ENCODE measurements around the gene STK32B.

Gene STK32B

DNA sequence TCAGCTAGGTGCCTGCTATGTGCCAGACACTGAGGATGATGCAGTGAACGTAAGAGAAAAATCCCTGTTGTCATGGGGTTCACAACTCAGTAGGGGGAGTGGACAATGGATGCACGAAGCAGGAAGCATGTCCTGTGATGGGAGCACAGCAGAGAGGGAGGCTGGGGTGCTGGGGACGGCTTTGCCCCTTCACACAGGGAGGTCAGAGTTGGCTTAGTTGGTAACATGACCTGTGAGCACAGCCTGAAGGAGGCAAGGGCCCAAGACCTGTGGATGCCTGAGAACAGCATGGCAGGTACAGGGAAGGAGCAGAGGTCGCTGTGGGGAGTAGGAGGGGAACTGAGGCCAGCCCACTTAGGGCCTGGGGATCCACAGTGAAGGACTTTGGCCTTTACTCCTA lies 109.4 kb downstream of the STK32B start:
- no peak overlapping the region for H3K4me3 ChIP-seq (ENCODE audit: low read depth in 1 of 2, low read length in 1 of 2)
- no peaks in the 10 kb centered on the region for H3K36me3 ChIP-seq
- no peaks in the 10 kb centered on the region for H3K27me3 ChIP-seq
- TF ChIP-seq, protein P1, sequence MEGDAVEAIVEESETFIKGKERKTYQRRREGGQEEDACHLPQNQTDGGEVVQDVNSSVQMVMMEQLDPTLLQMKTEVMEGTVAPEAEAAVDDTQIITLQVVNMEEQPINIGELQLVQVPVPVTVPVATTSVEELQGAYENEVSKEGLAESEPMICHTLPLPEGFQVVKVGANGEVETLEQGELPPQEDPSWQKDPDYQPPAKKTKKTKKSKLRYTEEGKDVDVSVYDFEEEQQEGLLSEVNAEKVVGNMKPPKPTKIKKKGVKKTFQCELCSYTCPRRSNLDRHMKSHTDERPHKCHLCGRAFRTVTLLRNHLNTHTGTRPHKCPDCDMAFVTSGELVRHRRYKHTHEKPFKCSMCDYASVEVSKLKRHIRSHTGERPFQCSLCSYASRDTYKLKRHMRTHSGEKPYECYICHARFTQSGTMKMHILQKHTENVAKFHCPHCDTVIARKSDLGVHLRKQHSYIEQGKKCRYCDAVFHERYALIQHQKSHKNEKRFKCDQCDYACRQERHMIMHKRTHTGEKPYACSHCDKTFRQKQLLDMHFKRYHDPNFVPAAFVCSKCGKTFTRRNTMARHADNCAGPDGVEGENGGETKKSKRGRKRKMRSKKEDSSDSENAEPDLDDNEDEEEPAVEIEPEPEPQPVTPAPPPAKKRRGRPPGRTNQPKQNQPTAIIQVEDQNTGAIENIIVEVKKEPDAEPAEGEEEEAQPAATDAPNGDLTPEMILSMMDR (IDR thresholded peaks at IDR 0.05), result no peak
- H3K9me3 ChIP-seq, result no peaks in the 10 kb centered on the region
- no peaks in the 10 kb centered on the region for H3K4me1 ChIP-seq (ENCODE audit: control insufficient read depth in 1 of 2, insufficient read depth in 1 of 2, low read depth in 1 of 2, low read length in 1 of 2)
- no peak overlapping the region for H3K27ac ChIP-seq

DNA sequence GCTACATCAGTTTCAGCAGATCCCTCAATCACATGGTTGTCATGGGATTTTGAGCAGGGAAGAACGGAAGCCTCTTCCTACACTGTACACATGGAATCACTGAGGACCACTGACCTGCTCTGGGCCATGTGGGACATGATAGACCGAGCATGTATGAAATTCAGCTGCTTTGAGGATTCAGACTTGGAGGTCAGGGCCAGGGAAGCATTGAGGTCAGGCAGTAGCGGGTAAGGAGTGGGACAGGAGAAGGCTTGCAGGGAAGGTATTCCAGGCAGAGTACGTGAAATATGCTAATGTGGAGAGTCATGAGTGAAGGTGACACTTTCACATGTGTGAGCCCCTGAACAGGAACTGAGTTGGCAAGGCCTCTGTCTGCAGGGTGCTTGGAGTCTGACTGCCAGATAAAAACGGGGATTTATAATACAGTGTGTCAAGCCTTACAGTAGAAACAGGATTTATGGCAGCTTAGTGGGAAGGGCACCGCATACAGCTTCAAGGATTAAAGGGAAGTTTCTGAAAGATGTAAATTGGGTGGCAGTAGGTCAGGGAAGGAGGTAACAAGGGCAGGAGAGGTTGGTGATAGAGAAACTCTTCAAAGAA lies 111.7 kb downstream of the STK32B start:
- Histone ChIP-seq H3K4me1 (ENCODE audit: control insufficient read depth in 1 of 2, insufficient read depth in 1 of 2, low read depth in 1 of 2, low read length in 1 of 2) (no peaks in the 10 kb centered on the region), H3K27ac (no peak overlapping the region), H3K27me3 (no peaks in the 10 kb centered on the region), H3K9me3 (no peaks in the 10 kb centered on the region), H3K4me3 (ENCODE audit: low read depth in 1 of 2, low read length in 1 of 2) (no peak overlapping the region), H3K36me3 (no peaks in the 10 kb centered on the region)
- TF ChIP-seq, protein P1 (IDR thresholded peaks at IDR 0.05), result no peak

DNA sequence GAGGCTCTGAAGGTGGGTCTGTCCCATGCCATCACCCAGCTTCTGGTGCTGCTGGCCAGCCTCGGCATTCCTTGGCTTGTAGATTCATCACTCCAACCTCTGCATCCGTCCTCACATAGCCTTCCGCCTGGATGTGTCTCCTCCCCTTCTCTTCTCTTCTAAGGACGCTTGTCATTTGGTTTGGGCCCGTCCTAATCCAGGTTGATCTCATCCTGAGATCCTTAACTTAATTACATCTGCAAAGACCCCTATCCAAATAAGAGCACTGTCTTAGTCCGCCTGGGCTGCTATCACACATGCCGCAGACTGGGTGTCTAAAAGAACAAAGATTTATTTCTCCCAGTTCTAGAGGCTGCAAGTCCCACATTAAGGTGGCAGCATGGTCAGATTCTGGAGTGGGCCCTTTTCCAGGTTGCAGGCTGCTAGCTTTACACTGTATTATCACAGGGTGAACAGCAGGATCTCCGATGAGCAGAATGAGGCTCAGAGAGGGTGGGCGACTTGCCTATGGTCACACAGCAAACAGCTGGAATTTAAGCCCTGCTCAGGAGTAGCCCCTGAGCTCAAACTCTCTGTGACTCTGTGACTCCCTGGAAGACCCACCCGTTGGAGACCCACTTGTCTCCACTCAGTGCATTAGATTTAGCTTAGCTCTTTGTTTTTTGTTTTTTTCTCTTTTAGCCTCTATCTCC lies 113.1 kb downstream of the STK32B start:
- Histone ChIP-seq H3K36me3 (no peaks in the 10 kb centered on the region), H3K4me1 (ENCODE audit: control insufficient read depth in 1 of 2, insufficient read depth in 1 of 2, low read depth in 1 of 2, low read length in 1 of 2) (no peaks in the 10 kb centered on the region)
- TF ChIP-seq, protein P1 (IDR thresholded peaks at IDR 0.05), result no peak

DNA sequence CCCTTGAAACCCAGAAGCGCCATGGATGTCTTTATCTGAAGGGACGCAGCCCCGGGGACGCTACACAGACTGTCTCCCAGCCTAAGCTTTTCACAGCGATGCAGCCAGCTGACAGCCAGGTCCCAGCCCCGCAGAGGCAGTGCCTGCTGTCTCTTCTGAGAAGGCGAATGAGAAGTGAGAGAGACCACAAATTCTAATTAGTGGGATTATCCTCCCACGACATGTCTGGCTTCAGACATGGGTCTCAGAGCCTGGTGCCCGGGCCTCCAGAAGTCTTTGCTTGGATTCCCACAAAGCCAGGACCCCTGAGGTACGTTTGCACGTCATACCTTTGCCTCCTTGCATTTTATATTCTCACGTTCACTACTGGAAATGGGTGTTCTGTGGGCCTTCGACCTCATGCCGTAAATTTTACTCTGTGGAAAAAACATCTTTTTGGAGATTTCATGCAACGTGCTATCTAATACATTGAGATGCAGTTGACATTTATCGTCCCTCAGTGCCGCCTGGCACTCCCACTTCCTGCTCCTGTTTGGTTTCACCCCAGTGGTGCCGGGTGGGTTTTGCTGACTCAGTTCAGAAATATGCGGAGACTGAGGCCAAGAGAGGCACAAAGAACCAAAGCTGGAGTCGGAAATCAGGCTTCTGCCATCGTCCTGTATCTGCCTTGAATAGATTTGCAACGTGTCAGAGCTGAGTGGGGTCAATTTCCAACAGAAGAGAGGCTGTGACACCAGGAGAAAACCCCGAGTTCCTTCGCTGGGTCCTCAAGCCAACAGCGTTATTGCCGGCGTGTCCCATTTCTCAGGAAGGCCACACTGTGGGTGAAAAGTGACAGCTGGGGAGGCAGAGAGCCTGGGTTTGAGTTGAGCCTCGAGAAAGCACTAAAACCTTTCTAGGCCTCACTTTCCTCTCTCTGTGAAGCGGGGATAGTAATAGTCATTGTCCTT lies 114.4 kb downstream of the STK32B start:
- no peaks in the 10 kb centered on the region for H3K4me1 ChIP-seq (ENCODE audit: control insufficient read depth in 1 of 2, insufficient read depth in 1 of 2, low read depth in 1 of 2, low read length in 1 of 2)

More for the DNA sequence above, 113.1 kb downstream of the STK32B start:
- H3K27ac ChIP-seq, result no peak overlapping the region
- H3K27me3 ChIP-seq, result no peaks in the 10 kb centered on the region
- no peak overlapping the region for H3K4me3 ChIP-seq (ENCODE audit: low read depth in 1 of 2, low read length in 1 of 2)
- no peaks in the 10 kb centered on the region for H3K9me3 ChIP-seq

DNA sequence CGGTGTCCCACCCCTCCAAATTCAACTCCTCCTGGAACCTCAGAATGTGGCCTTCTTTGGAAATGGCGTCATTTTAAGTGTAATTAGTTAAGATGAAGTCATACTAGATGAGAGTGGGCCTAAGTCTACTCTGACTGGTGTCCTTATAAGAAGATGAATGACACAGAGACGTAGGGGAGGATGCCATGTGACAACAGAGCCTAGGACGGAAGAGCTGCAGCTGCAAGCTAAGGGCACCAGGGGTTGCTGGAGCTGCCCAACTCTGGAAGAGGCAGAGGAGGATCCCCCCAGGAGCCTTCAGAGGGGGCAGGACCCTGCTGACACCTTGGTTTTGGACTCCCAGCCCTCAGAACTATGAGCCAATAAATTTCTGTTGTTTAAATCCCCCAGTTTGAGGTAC lies 115.1 kb downstream of the STK32B start:
- Histone ChIP-seq H3K27me3 (no peaks in the 10 kb centered on the region), H3K4me3 (ENCODE audit: low read depth in 1 of 2, low read length in 1 of 2) (no peak overlapping the region), H3K27ac (no peak overlapping the region), H3K36me3 (no peaks in the 10 kb centered on the region), H3K9me3 (no peaks in the 10 kb centered on the region), H3K4me1 (ENCODE audit: control insufficient read depth in 1 of 2, insufficient read depth in 1 of 2, low read depth in 1 of 2, low read length in 1 of 2) (no peaks in the 10 kb centered on the region)
- TF ChIP-seq, protein P1 (IDR thresholded peaks at IDR 0.05), result no peak

More for the DNA sequence above, 114.4 kb downstream of the STK32B start:
- TF ChIP-seq, protein P1 (IDR thresholded peaks at IDR 0.05), result no peak
- Histone ChIP-seq H3K36me3 (no peaks in the 10 kb centered on the region), H3K9me3 (no peaks in the 10 kb centered on the region), H3K27me3 (no peaks in the 10 kb centered on the region), H3K27ac (no peak overlapping the region), H3K4me3 (ENCODE audit: low read depth in 1 of 2, low read length in 1 of 2) (no peak overlapping the region)

Data from neutrophil (primary cell).